HEK293 (cell line): ENCODE measurements around the gene EXOC3L2.

Experiments
- CTCF ChIA-PET: fragments of 350-600 bp; formaldehyde crosslinking; extraction: SDS; loops from one replicate; lab custom pipeline; 2021; ENCODE audit warnings: antibody characterized with exemption; lab: Yijun Ruan, JAX
- POLR2A ChIA-PET: fragments of 300-600 bp; formaldehyde crosslinking; extraction: SDS; loops from one replicate; lab custom pipeline; 2020; ENCODE audit warnings: antibody characterized with exemption, inconsistent platforms; lab: Yijun Ruan, JAX
- H3K27ac ChIP-seq: fragments of 200-500 bp; sonication (Bioruptor generic); 2 replicates; pipeline ENCODE4 v1.5.1; 2014; ENCODE audit warnings: low read depth, low read length, control low read depth, inconsistent platforms; ENCODE audit errors: extremely low read depth
- H3K36me3 ChIP-seq, 2 experiments: fragments of 200-500 bp in 1 of 2; sonication (Bioruptor generic) in 1 of 2; 1 replicate in 1 of 2; 2 replicates in 1 of 2; pipeline ENCODE4 v1.5.1; 2014 to 2017; ENCODE audit warnings: inconsistent platforms in 2 of 2, low read length in 2 of 2; ENCODE audit not compliant: control insufficient read depth in 2 of 2, insufficient read depth in 1 of 2
- H3K4me1 ChIP-seq: fragments of 200-500 bp; sonication (Bioruptor generic); 2 replicates; pipeline ENCODE4 v1.5.1; 2014; ENCODE audit warnings: mild to moderate bottlenecking, low read length, inconsistent platforms; ENCODE audit not compliant: control insufficient read depth, insufficient read depth
- H3K4me3 ChIP-seq: 2 replicates; pipeline ENCODE4 v1.5.1; 2011; ENCODE audit warnings: low read depth, mild to moderate bottlenecking, control low read depth, low read length, moderate library complexity
- H3K9me3 ChIP-seq: fragments of 200-500 bp; sonication (Bioruptor generic); 2 replicates; pipeline ENCODE4 v1.5.1; 2014; ENCODE audit warnings: low read depth, low read length, inconsistent platforms; ENCODE audit not compliant: control insufficient read depth, insufficient read depth
- GLIS1 ChIP-seq: fragments of 450-650 bp; formaldehyde crosslinking; IDR thresholded peaks from 2 replicates; pipeline ENCODE4 v1.5.1; 2016; ENCODE audit warnings: missing biosample characterization, missing genetic modification characterization
- HOXC10 ChIP-seq: sonication (generic); formaldehyde crosslinking; IDR thresholded peaks from 2 replicates; pipeline ENCODE4 v1.8.1; 2023; ENCODE audit warnings: mild to moderate bottlenecking, missing genetic modification reagents
- KLF7 ChIP-seq: fragments of 450-650 bp; formaldehyde crosslinking; IDR thresholded peaks from 2 replicates; pipeline ENCODE4 v1.5.1; 2016; ENCODE audit warnings: missing biosample characterization, missing genetic modification characterization, borderline replicate concordance
- MEIS1 ChIP-seq: sonication (generic); formaldehyde crosslinking; IDR thresholded peaks from 2 replicates; pipeline ENCODE4 v1.8.1; 2022; ENCODE audit warnings: missing genetic modification reagents, mild to moderate bottlenecking, borderline replicate concordance
- SETDB1 ChIP-seq: IDR thresholded peaks from one replicate; pipeline ENCODE4 v1.6.1; 2017; ENCODE audit warnings: mild to moderate bottlenecking, low read length, moderate library complexity, mixed read lengths; ENCODE audit not compliant: insufficient read length
- SP3 ChIP-seq: fragments of 450-650 bp; formaldehyde crosslinking; IDR thresholded peaks from 2 replicates; pipeline ENCODE4 v1.5.1; 2016; ENCODE audit warnings: missing biosample characterization, missing genetic modification characterization
- SP7 ChIP-seq: fragments of 450-650 bp; formaldehyde crosslinking; IDR thresholded peaks from 2 replicates; pipeline ENCODE4 v1.5.1; 2016; ENCODE audit warnings: missing biosample characterization, missing genetic modification characterization
- ZBTB8A ChIP-seq: fragments of 450-650 bp; formaldehyde crosslinking; IDR thresholded peaks from 2 replicates; pipeline ENCODE4 v1.5.1; 2016; ENCODE audit warnings: missing biosample characterization, missing genetic modification characterization
- ZNF350 ChIP-seq: fragments of 450-650 bp; formaldehyde crosslinking; IDR thresholded peaks from 2 replicates; pipeline ENCODE4 v1.5.0; 2017; ENCODE audit warnings: missing biosample characterization, mild to moderate bottlenecking, missing genetic modification characterization
- ZNF362 ChIP-seq: fragments of 450-650 bp; formaldehyde crosslinking; IDR thresholded peaks from 2 replicates; pipeline ENCODE4 v1.5.1; 2016; ENCODE audit warnings: missing biosample characterization, missing genetic modification characterization
- ZNF529 ChIP-seq: fragments of 450-650 bp; formaldehyde crosslinking; IDR thresholded peaks from 2 replicates; pipeline ENCODE4 v1.5.1; 2017; ENCODE audit warnings: missing genetic modification characterization, missing biosample characterization; ENCODE audit not compliant: insufficient replicate concordance
- ZNF561 ChIP-seq: fragments of 450-650 bp; IDR thresholded peaks from 2 replicates; pipeline ENCODE4 v1.5.1; 2018; ENCODE audit warnings: missing biosample characterization, missing genetic modification characterization, borderline replicate concordance
- ZNF600 ChIP-seq: fragments of 450-650 bp; formaldehyde crosslinking; IDR thresholded peaks from 2 replicates; pipeline ENCODE4 v1.5.1; 2016; ENCODE audit warnings: missing biosample characterization, missing genetic modification characterization
- ZNF658 ChIP-seq: fragments of 450-650 bp; formaldehyde crosslinking; IDR thresholded peaks from 2 replicates; pipeline ENCODE4; 2016; ENCODE audit warnings: missing biosample characterization, missing genetic modification characterization
- ZSCAN4 ChIP-seq: fragments of 450-650 bp; formaldehyde crosslinking; IDR thresholded peaks from 2 replicates; pipeline ENCODE4 v1.5.1; 2017; ENCODE audit warnings: missing biosample characterization, missing genetic modification characterization
- TF ChIP-seq, protein P1 (sequence below): fragments of 450-650 bp; formaldehyde crosslinking; IDR thresholded peaks from 2 replicates; pipeline ENCODE4 v1.5.1; 2017; ENCODE audit warnings: missing biosample characterization, missing genetic modification characterization
- TF ChIP-seq, protein P2 (sequence below): fragments of 450-650 bp; IDR thresholded peaks from 2 replicates; pipeline ENCODE4 v1.5.1; 2018; ENCODE audit warnings: missing biosample characterization, mild to moderate bottlenecking, missing genetic modification characterization
- TF ChIP-seq, protein P3 (sequence below): fragments of 450-650 bp; formaldehyde crosslinking; IDR thresholded peaks from 2 replicates; pipeline ENCODE4; 2016; ENCODE audit warnings: missing biosample characterization, missing genetic modification characterization
- TF ChIP-seq, protein P4 (sequence below): fragments of 450-650 bp; formaldehyde crosslinking; optimal IDR thresholded peaks from 2 replicates; pipeline ENCODE3; 2016; ENCODE audit warnings: missing biosample characterization, mild to moderate bottlenecking, missing genetic modification characterization

Gene EXOC3L2

DNA sequence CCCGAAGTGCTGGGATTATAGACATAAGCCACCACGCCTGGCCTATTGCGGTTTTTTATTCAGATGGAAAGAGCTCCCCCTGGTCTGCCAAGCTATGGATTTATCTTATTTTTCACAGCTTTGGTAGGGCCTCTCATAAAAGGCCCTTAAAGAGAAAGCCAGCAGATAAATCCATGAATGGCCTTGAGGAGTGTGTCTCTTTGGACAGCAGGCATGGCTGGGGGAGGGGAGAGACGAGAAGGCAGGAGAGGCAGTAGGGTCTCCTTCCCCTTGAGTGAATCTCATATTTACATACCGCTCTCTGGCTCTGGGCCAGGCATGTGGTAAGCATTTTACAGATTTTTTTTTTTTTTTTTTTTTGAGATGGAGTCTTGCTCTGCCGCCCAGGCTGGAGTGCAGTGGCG, 31.1 kb upstream of the EXOC3L2 start:
- Histone ChIP-seq H3K27ac (peak overlapping the region; percentile 70), H3K36me3 (peaks cover 51 to 86% of the 10 kb centered on the region in 2 experiments; a peak in 2 of 3 replicates), H3K4me1 (peaks cover 13% of the 10 kb centered on the region), H3K9me3 (no peaks in the 10 kb centered on the region), H3K4me3 (no peak overlapping the region)
- CTCF ChIA-PET, result interaction anchor here (0.6 to 0.9 kb wide), 5 partner anchors 24 to 327 kb away, joined by 3 to 5 read pairs (median 3); no protein-coding TSS in a partner anchor
- TF ChIP-seq ZBTB8A (tag by site-specific recombination) (peak; percentile 12; the same call in 1 of the 2 replicates), ZNF600 (tag by site-specific recombination) (peak; percentile 63), SETDB1 (no peak), ZNF362 (peak; percentile 72; the same call in 1 of the 2 replicates), ZNF561 (tag by site-specific recombination) (peak; percentile 79; the same call in 1 of the 2 replicates), ZNF350 (tag by site-specific recombination) (peak; percentile 79; the same call in 1 of the 2 replicates)
- POLR2A ChIA-PET, result interaction anchor here (0.6 to 0.7 kb wide), 3 partner anchors 26 to 1064 kb away, joined by 3 to 6 read pairs (median 4); partner anchors contain the start of gene ZNF227

GRCh38 chr19:45275370-45275971, 30.3 kb upstream of the EXOC3L2 start:
- peaks cover 13% of the 10 kb centered on the region for H3K4me1 ChIP-seq
- peaks cover 47 to 86% of the 10 kb centered on the region in 2 experiments; a peak in 2 of 3 replicates for H3K36me3 ChIP-seq
- ChIA-PET CTCF (interaction anchor here (0.7 to 0.9 kb wide), 2 partner anchors 23 to 326 kb away, joined by 3 read pairs; no protein-coding TSS in a partner anchor), POLR2A (interaction anchor here (0.5 to 0.7 kb wide), 5 partner anchors 19 to 1063 kb away, joined by 3 to 6 read pairs (median 4); partner anchors contain the start of gene ZNF227)
- no peak overlapping the region for H3K4me3 ChIP-seq
- H3K27ac ChIP-seq, result peak overlapping the region; percentile 70; the same call in 1 of the 2 replicates
- TF ChIP-seq, protein P1, sequence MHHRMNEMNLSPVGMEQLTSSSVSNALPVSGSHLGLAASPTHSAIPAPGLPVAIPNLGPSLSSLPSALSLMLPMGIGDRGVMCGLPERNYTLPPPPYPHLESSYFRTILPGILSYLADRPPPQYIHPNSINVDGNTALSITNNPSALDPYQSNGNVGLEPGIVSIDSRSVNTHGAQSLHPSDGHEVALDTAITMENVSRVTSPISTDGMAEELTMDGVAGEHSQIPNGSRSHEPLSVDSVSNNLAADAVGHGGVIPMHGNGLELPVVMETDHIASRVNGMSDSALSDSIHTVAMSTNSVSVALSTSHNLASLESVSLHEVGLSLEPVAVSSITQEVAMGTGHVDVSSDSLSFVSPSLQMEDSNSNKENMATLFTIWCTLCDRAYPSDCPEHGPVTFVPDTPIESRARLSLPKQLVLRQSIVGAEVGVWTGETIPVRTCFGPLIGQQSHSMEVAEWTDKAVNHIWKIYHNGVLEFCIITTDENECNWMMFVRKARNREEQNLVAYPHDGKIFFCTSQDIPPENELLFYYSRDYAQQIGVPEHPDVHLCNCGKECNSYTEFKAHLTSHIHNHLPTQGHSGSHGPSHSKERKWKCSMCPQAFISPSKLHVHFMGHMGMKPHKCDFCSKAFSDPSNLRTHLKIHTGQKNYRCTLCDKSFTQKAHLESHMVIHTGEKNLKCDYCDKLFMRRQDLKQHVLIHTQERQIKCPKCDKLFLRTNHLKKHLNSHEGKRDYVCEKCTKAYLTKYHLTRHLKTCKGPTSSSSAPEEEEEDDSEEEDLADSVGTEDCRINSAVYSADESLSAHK (tag by site-specific recombination), result peak; percentile 84
- TF ChIP-seq HOXC10, result no peak
- TF ChIP-seq, protein P2, sequence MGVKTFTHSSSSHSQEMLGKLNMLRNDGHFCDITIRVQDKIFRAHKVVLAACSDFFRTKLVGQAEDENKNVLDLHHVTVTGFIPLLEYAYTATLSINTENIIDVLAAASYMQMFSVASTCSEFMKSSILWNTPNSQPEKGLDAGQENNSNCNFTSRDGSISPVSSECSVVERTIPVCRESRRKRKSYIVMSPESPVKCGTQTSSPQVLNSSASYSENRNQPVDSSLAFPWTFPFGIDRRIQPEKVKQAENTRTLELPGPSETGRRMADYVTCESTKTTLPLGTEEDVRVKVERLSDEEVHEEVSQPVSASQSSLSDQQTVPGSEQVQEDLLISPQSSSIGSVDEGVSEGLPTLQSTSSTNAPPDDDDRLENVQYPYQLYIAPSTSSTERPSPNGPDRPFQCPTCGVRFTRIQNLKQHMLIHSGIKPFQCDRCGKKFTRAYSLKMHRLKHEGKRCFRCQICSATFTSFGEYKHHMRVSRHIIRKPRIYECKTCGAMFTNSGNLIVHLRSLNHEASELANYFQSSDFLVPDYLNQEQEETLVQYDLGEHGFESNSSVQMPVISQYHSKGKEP (tag by site-specific recombination), result peak; percentile 85
- 0 out of 2 replicates have a peak, but pooled peaks have one; percentile 44 for TF ChIP-seq ZNF362
- TF ChIP-seq GLIS1 (tag by site-specific recombination), result peak; percentile 73
- TF ChIP-seq, all 188 proteins: peak for 4
- no peaks in the 10 kb centered on the region for H3K9me3 ChIP-seq

DNA sequence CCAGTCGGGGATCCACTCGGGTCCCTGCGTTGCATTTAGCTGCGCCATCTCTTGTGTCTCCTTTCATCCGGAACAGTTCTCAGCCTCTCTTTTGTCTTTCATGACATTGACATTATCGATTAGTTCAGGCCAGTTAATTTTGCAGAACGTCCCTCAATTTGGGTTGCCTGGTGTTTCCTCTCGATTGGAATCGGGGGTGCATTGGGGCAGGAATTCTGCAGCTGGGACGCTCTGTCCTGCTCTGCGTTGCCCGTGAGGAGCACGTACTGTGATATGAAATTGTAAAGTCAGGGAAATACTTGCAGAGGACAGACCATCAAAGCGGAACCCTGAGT, 28.3 kb upstream of the EXOC3L2 start:
- Histone ChIP-seq H3K4me3 (no peak overlapping the region), H3K27ac (no peak overlapping the region), H3K4me1 (peaks cover 13% of the 10 kb centered on the region), H3K9me3 (no peaks in the 10 kb centered on the region), H3K36me3 (peaks cover 37 to 82% of the 10 kb centered on the region in 2 experiments; a peak in 2 of 3 replicates)
- ChIA-PET POLR2A (no interaction called here), CTCF (no interaction called here)
- TF ChIP-seq KLF7 (no peak), SP7 (tag by site-specific recombination) (no peak), MEIS1 (CRISPR knock-in tag) (no peak), HOXC10 (no peak), ZSCAN4 (no peak), SP3 (no peak), ZNF658 (tag by site-specific recombination) (no peak), ZNF529 (tag by site-specific recombination) (no peak)
- TF ChIP-seq, protein P3, sequence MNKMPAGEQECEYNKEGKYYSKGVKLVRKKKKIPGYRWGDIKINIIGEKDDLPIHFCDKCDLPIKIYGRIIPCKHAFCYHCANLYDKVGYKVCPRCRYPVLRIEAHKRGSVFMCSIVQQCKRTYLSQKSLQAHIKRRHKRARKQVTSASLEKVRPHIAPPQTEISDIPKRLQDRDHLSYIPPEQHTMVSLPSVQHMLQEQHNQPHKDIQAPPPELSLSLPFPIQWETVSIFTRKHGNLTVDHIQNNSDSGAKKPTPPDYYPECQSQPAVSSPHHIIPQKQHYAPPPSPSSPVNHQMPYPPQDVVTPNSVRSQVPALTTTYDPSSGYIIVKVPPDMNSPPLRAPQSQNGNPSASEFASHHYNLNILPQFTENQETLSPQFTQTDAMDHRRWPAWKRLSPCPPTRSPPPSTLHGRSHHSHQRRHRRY (tag by site-specific recombination), result no peak
- TF ChIP-seq, protein P4, sequence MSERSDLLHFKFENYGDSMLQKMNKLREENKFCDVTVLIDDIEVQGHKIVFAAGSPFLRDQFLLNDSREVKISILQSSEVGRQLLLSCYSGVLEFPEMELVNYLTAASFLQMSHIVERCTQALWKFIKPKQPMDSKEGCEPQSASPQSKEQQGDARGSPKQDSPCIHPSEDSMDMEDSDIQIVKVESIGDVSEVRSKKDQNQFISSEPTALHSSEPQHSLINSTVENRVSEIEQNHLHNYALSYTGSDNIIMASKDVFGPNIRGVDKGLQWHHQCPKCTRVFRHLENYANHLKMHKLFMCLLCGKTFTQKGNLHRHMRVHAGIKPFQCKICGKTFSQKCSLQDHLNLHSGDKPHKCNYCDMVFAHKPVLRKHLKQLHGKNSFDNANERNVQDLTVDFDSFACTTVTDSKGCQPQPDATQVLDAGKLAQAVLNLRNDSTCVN, result no peak
